ENCODE data around the gene MAGI3.

DNA sequence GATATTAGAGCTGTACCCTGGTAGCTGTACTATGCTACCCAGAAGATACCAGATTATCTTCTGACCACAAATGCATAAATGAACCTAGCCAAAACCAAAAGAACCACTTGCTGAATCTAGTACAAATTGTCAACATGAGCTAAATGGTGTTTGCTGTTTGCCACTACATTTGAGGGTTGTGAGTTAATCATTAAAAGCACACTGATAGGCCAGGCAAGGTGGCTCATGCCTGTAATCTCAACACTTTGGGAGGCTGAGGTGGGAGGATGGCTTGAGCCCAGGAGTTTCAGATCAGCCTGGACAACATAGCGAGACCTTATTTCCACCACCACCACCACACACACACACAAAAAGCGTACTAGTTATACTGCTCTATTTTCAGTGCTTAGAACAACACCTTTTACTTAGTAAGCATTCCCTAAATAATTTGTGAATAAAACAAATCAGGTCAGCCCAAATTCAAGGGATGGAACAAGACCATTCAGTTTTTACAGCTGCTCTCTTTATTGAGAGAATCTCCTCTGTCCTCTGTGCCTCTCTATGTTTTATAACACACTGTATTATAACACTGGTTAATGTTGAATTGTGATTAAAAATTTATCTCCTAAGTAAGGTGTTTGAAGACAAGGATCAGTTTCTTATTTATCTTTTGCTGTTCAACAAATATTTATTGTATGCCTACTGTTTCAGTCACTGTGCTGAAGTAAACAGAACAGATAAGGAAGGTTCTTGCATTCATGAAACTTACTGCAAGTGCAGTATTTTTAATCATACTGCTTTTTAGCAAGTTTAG lies 44.0 kb downstream of the MAGI3 start:
- TF ChIP-seq SIN3A (IDR thresholded peaks at IDR 0.05; ENCODE audit: borderline replicate concordance, insufficient read depth, low read length) (no peak), TAF1 (IDR thresholded peaks at IDR 0.05; ENCODE audit: borderline replicate concordance, insufficient read depth, low read length) (no peak), POLR2AphosphoS5 (IDR thresholded peaks at IDR 0.05; ENCODE audit: low read depth, low read length) (no peak)
- TF ChIP-seq, protein P1, sequence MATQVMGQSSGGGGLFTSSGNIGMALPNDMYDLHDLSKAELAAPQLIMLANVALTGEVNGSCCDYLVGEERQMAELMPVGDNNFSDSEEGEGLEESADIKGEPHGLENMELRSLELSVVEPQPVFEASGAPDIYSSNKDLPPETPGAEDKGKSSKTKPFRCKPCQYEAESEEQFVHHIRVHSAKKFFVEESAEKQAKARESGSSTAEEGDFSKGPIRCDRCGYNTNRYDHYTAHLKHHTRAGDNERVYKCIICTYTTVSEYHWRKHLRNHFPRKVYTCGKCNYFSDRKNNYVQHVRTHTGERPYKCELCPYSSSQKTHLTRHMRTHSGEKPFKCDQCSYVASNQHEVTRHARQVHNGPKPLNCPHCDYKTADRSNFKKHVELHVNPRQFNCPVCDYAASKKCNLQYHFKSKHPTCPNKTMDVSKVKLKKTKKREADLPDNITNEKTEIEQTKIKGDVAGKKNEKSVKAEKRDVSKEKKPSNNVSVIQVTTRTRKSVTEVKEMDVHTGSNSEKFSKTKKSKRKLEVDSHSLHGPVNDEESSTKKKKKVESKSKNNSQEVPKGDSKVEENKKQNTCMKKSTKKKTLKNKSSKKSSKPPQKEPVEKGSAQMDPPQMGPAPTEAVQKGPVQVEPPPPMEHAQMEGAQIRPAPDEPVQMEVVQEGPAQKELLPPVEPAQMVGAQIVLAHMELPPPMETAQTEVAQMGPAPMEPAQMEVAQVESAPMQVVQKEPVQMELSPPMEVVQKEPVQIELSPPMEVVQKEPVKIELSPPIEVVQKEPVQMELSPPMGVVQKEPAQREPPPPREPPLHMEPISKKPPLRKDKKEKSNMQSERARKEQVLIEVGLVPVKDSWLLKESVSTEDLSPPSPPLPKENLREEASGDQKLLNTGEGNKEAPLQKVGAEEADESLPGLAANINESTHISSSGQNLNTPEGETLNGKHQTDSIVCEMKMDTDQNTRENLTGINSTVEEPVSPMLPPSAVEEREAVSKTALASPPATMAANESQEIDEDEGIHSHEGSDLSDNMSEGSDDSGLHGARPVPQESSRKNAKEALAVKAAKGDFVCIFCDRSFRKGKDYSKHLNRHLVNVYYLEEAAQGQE (IDR thresholded peaks at IDR 0.05; ENCODE audit: insufficient read depth in 1 of 2, low read depth in 2 of 2, low read length in 2 of 2), result no peak

Data from PFSK-1 (cell line).